ENCODE data around the gene OR4K2. TPM values are rescaled to one million over a fixed set of nuclear protein-coding genes. Genes with fewer than 3 reads are reported as not detected.
"Not testable (repeated sequence)": the region's sequence is repeated elsewhere in the genome, so short reads cannot be mapped to it uniquely, and the experiment has no call there.

OR4K2 gene
- total and polyA plus RNA-seq, 11 donors, result not detected

- intact Hi-C loops (cut with DNase I), result no loop called here
- DNase-seq, result no peak
- Histone ChIP-seq H3K4me1 (no peaks in the 10 kb centered on the region), H3K4me3 (no peak overlapping the region), H3K36me3 (no peaks in the 10 kb centered on the region), H3K9me3 (peaks cover 0 to 20% (median 0%) of the 10 kb centered on the region in 12 donors), H3K27ac (no peak overlapping the region), H3K27me3 (no peaks in the 10 kb centered on the region)
- ATAC-seq, result no peak
- no peak for TF ChIP-seq POLR2A (IDR thresholded peaks at IDR 0.05)
- no peak for TF ChIP-seq CTCF (IDR thresholded peaks at IDR 0.05)
Measured at GRCh38 chr14:19851365-19851764, 23.6 kb upstream of the OR4K2 start.

- WGBS, 4 donors, result 88 to 93% (median 91%) methylated on average over 35 to 39 of the region's 39 CpGs
- not testable (repeated sequence) for H3K27me3 ChIP-seq
Measured at GRCh38 chr14:19866061-19866669, 8.8 kb upstream of the OR4K2 start.

GRCh38 chr14:19873178-19873577 is 1.8 kb upstream of the OR4K2 start:
- no peaks in the 10 kb centered on the region for H3K36me3 ChIP-seq
- ATAC-seq (no peak), DNase-seq (no peak)
- no peak overlapping the region for H3K4me3 ChIP-seq
- H3K27me3 ChIP-seq, result no peaks in the 10 kb centered on the region
- intact Hi-C loops (cut with DNase I), result no loop called here
- TF ChIP-seq CTCF (IDR thresholded peaks at IDR 0.05) (no peak), POLR2A (IDR thresholded peaks at IDR 0.05) (no peak)
- no peak overlapping the region for H3K27ac ChIP-seq
- H3K4me1 ChIP-seq, result no peaks in the 10 kb centered on the region
- 18 to 29% (median 22%) methylated on average over 6 of the region's 6 CpGs for WGBS, 4 donors
- H3K9me3 ChIP-seq, result peaks cover 0 to 7% (median 0%) of the 10 kb centered on the region in 12 donors

More at GRCh38 chr14:19866061-19866669, 8.8 kb upstream of the OR4K2 start:
- intact Hi-C loops (cut with DNase I); H3K4me3 ChIP-seq; H3K27ac ChIP-seq; H3K36me3 ChIP-seq; H3K9me3 ChIP-seq; ATAC-seq; H3K4me1 ChIP-seq: not testable (repeated sequence)
- DNase-seq, result peak in 2 of 5 donors; percentile 17 to 59

DNA sequence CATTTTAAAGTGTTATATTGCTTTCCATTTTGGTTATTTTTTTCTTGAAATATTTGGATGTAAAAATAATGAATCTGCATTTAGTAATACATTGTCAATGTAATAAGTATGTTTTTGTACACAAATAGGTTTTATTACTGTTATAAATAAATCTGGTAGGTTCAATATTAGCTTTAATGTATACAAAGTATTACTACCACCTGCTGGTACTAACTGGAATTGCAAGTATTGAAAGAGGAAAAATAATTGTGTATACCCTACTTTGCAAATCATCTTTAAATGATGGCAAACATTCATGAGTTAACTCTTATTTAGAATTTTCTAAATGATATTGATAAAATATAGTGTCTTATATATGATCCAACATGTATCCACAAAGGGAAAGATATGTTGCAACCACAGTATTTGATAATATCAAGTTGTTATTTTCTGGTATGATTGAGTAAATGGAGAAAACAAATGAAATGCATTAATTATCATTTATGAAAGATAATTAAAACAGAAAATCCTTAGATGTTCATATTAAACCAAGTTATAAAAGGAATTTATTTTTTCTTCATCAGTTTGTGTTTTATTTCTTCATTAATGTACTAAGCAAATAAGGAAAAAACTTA is 3.2 kb downstream of the OR4K2 start:
- DNase-seq (no peak), ATAC-seq (no peak)
- Histone ChIP-seq H3K27ac (no peak overlapping the region), H3K27me3 (no peaks in the 10 kb centered on the region), H3K4me3 (no peak overlapping the region), H3K9me3 (peaks cover 0 to 13% (median 0%) of the 10 kb centered on the region in 12 donors), H3K36me3 (no peaks in the 10 kb centered on the region), H3K4me1 (no peaks in the 10 kb centered on the region)
- intact Hi-C loops (cut with DNase I), result no loop called here
- peak in 10 of 12 donors; percentile 16 to 83 (median 39) for TF ChIP-seq CTCF (IDR thresholded peaks at IDR 0.05)
- TF ChIP-seq POLR2A (IDR thresholded peaks at IDR 0.05), result no peak

GRCh38 chr14:19895282-19895681 is 20.3 kb downstream of the OR4K2 start:
- WGBS, 4 donors, result 22 to 67% (median 40%) methylated on average over 1 to 2 of the region's 2 CpGs
- no peaks in the 10 kb centered on the region for H3K27me3 ChIP-seq
- peaks cover 0 to 95% (median 43%) of the 10 kb centered on the region in 12 donors for H3K9me3 ChIP-seq
- H3K4me3 ChIP-seq, result no peak overlapping the region
- TF ChIP-seq POLR2A (IDR thresholded peaks at IDR 0.05) (no peak), CTCF (IDR thresholded peaks at IDR 0.05) (no peak)
- intact Hi-C loops (cut with DNase I), result no loop called here
- ATAC-seq (no peak), DNase-seq (no peak)
- no peaks in the 10 kb centered on the region for H3K36me3 ChIP-seq
- no peaks in the 10 kb centered on the region for H3K4me1 ChIP-seq
- no peak overlapping the region for H3K27ac ChIP-seq

Data from heart left ventricle (tissue), 16 donors.